Cortex of kidney (tissue), 1 donor: ENCODE measurements around the gene CIAPIN1.

Experiments used
- DNase-seq: peaks from one replicate; lab custom pipeline; 2025; lab: John Stamatoyannopoulos, UW

Gene CIAPIN1

DNA sequence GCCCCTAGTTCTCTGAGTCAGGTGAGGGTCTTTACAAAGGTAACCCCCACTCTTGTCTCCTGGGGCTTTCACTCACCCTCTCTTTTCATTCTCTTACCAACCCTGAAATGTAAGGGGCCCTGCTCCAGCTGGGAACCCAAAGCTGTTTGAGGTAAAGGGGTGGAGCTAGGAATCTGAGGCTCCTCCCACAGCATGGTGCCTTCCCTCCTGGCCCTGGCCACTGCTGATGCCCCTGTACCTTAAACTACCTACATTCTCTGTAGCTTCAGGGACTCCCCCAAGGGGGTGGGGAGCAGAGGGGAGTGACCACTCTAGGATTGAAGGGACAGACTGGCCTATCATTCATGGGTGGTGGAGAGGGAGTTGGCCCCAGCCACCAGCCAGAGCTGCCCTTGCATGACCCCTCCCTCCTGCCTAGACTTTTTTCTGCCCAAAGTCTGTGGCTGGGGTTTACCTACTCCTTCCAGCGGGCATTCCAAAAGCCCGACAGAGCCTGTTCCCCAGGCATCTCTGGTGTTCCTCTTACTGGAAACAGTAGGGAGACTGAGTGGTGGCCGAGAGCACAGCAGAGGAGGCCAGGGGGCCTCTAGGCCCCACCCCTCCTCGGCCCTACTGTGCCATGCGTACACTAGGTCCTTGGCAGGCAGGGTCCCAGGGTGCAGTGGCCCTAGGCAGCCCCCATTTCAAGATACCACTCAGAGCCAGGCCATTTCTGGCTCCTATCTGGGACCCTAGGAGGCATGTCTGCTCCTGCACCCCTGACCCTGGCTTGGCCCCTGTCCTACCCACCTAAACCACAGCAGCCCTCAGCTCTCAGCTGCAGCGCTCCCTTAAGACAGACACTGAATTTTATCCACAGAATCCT, 29.6 kb upstream of the CIAPIN1 start:
- DNase-seq = no peak

DNA sequence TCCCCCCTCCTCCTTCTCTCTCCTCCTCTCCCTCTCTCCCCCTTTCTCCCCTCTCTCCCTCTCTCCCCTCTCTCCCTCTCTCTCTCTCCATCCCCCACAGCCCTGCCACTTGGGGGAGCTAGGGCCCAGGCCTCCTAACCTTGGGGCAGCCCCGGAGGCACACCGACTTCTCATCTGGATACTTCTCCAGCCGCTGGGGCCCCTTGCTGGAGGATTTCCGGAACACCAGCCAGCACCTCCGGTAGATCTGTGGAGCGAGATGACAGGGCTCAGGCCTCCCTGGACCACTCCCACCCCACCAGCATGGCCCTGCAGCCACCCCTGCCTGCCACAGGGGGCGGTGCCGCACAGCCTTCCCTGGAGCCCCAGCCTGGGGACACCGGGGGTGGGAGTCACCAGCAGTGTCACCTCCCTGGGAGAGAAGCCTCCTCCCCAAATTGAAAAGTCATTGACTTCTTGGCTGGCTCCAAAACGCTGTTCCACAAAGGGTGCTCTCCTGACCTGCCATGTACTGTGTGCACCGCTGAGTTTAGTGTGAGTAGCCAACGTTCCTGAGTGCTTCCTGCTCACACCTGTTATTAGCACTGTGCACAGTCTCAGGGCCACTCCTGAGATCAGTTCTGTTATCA, 28.6 kb upstream of the CIAPIN1 start:
- no peak for DNase-seq

DNA sequence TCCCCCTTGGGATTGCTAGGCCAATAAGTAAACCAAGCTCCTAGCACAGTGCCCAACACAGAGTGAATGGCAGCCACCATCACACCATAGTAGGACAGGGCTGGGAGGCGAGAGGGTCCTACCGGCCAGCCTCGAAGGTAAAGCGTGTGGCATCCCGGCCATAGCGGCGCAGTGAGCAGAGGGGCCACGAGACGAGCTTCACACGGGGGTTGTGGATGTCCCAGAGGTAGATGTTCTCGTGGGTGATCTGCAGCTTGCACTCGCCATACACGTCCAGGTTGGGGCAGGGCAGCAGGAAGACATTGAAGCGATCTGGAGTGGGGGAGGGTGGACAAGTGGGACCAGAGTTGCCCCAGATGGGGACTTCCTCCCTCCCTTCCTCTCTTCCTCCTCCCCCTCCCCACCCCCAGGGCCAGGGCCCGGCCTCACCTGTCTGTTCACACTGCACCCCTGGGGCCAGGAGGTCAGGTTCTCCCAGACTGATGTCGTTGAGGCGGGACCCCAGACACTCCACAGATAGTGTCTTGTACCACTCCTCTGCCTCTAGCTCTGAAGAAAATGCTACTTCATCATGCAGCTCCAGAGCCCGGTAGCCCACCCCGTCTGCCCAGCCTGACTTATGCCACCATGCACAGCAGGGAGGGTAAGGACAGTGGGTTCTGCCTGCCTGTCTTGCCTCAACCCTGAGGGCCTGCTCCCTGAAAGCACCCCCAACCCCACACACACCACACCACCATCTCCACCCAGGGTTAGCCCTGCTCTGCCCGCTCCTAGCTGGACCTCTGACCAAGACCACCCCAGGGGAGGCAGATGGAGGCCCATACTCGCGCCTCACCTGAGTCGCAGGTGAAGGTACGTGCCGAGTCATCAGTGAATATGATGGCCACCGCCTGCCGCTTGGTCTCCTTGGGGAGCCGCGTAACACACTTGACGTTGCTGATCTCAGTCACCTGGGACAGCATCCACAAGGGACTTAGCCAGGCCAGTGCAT, 27.8 kb upstream of the CIAPIN1 start:
- DNase-seq = no peak

DNA sequence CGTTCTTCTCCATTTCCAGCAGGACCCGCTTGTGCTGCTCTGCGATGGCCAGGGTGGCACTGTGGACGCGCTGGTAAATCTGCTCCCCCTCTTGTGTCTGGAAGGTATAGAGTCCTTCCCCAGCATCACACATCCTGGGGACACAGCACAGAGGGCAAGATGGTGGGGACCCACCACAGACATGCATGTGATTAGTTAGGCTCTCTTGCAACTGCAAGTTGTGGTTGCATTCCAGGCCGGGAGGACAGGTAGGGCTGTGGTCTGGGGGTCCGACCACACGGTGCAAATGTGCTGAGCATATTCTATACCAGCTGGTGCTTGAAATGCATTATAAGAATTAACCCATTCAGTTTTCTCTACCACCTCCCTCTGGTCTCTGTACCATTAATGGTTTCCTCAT, 26.7 kb upstream of the CIAPIN1 start:
- no peak for DNase-seq

DNA sequence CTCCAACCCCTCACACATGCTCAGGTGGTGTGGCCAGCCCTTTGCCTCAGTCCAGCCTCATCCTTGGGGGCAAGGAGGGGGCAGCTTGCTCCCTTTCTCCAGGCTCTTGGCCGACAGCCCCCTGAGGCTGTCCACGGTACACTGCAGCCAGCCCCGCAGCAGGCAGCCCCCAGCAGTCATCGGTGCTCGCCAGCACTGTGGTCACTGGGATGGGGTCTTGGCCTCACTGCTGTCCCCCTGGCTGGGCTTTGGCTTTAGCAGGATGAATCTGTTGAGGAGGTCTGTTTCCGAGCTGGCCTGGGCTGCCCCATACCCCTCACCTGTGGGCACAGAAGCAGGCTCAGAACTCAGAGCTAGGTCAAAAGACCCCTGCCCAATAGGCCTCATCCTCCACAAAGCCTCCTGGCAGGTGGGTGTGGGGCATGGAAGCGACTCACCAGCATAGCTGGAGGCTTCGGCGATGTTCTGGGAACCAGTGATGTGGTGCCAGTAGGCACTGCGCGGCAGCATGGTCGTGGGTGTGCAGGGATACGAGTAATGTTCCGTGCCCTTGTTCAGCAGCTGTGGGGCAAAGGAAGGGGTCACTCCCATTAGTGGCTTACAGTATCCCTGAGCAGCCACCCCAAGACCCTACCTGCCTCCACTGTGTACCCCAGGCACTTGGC, 26.1 kb upstream of the CIAPIN1 start:
- DNase-seq = no peak

DNA sequence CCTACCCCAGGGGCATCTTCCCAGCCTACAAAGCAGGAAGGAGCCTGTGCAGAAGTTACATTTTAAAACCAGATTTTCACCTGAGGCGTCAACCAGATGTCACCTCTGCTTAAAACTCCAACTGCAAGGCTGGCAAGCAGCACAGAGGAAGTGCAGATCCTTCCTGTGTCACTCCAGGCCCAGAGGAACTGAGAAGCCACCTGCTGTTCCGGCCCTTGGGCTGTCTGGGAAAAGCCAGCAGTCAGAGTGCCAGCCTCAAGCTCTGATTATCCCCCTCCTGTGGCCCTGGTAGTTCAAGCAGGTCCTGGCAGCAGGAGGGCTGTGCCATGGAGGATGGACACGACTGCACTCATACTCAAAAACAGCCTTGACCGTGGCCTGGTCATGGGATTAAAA, 25.5 kb upstream of the CIAPIN1 start:
- DNase-seq = no peak

DNA sequence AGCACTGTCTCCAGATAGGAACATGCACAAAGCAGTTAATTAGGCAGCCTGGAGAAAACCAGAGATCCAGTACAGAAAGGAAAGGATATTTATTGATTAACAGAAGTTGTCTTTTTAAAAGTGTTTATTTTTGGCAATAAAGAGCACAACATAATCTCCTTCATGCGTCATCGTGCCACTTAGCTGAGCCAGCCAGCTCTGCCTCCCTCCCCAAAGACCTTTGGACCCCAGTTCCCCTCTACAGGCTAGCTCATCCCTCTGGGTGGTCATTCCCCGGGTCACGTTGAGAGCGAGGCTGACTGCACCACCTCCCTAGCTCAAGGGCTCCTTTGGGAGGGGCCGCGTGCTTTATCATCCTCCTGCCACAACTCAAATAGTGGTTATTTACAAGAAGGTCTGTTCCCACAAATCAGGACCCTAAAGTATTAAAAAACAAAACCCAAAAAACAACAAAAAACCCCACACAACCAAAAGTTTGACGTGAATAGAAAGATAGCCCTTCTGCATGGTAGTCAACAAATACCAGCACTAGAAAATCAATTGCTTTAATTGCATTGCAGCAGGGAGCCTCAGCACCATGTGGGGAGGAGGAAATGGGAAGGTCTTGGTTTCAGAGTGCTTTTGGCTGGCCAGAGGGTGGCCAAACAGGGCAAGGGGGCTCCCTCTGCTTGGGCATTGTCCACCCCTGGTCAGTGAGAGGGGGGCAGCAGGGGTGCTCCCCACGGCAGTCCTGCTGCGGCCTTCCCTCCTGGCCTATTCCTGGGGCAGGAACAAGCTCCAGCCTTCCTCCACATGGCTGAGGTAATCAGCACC, 24.9 kb upstream of the CIAPIN1 start:
- DNase-seq = no peak

DNA sequence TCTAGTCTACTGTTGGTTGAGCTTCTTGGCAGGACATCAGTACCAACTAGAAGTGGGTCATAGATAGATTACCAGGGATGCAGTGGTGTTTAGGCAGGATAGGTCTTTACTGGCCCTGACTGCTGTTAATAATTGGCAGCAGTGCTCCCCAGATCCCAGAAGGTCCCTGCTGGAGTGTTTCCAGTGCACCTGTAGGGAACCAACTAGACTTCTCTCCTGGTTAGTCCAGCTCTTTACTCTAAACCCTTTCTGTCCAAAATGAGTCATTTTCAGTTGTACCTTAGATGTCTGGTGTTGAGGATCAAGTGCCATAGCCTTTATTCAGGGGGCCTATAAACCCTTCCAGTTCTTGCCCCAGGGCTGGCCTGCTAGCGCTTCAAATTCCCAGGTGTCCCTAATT, 24.0 kb upstream of the CIAPIN1 start:
- no peak for DNase-seq

DNA sequence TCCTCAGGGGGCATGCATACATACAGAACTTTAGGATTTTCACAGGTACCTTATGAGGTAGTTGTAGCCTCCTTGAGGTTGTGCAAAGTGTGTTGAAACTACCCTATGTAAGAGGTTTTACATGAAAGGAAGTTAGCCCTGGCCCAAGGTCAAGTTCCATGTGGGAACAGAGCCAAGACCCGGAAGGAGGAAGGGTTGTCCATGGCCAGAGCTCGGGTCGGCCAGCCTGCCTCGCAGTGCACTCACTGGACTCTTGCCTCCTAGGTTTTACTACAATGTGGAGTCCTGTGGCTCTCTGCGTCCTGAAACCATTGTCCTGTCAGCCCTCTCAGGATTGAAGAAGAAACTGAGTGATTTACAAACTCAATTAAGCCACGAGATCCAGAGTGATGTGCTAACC, 23.5 kb upstream of the CIAPIN1 start:
- DNase-seq = no peak

DNA sequence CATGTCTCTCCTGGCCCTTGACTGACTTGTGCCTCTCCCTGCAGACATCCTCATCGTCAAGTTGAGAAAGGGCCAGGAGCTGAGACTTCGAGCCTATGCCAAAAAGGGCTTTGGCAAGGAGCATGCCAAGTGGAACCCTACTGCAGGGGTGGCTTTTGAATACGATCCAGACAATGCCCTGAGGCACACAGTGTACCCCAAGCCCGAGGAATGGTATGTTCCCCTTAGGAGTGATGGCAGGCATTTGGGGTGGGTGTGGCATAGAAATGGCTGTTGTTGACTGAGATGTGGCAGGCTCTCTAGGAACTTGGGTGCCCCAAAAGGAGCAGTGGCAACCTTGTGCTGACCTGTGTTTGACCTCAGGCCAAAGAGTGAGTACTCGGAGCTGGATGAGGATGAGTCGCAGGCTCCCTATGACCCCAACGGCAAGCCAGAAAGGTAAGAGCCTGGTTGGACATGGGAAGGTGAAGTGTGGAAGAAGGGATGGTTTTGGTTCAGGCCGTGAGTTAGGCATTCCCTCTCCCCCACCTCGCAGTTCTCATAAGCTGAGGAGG, 22.8 kb upstream of the CIAPIN1 start:
- DNase-seq = no peak

DNA sequence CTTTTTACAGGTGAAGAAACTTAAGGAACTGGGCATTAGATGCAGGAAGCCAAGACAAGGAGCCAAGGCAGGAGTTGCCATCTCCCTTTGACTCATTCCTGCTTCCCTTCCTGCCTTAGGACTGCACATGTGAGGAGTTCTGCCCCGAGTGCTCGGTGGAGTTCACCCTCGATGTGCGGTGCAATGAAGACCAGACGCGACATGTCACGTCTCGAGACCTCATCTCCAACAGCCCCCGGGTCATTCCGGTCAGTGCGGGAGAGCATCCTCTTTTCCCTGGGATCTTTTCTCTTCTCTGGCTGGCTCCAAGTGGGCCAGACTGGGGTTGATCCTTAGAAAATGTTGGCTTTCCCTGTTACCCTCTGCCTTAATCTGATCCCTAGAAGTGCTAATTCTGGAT, 21.9 kb upstream of the CIAPIN1 start:
- no peak for DNase-seq

DNA sequence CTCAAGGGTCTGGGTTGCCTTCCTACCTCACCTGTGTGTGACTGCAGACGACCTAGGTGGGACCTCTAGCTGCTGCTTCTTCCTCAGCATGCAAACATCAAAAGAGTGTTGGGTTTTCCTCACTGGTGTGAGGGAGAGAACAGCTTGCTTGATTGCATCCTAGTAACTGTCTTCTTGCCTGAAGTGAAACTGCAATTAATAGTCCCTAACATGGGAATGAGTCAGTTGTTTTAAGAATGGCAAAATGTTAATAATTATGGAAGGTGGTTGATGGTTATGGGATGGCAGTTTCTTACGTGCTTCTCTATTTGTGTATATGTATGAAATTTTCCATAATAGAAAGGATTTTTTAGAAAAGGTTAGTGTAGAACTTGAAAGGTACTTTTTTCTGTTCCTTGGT, 21.2 kb upstream of the CIAPIN1 start:
- DNase-seq = no peak

DNA sequence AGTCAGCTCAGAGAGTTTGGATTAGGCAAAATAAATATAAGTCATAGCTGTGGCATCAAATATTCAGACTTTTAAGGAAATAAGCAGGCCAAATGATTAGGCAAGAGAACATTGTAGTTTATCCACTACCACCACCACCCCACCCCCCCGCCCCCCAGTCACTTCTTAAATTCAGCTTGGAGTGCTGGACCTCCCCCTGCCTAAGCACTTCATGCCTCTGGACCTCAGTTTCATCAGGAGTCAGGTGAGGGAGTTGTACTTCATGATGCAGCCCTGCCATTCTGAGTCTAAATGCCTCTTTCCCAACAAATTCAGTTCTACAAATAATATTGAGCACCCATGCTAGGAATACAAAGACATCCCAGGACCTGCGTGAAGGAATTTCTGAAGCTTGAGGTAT, 17.3 kb upstream of the CIAPIN1 start:
- DNase-seq = no peak

DNA sequence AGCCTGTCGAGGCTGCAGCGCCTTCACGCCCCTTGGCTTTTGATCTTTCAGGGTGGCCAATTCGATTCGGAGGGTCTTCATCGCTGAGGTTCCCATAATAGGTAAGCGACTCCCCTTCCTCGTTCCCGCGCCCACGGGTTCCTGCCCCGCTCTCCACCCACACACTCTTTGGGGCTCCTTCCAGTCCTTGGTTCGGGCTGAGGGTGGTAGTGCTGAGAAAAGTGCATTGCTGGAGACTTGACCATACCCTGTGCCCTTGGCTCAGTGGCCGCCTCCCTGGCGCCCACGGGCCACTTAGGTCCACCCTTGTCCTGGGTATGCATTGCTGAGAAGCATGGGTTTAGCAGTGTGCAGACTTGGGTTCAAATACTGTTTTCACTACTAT, 15.8 kb upstream of the CIAPIN1 start:
- no peak for DNase-seq

DNA sequence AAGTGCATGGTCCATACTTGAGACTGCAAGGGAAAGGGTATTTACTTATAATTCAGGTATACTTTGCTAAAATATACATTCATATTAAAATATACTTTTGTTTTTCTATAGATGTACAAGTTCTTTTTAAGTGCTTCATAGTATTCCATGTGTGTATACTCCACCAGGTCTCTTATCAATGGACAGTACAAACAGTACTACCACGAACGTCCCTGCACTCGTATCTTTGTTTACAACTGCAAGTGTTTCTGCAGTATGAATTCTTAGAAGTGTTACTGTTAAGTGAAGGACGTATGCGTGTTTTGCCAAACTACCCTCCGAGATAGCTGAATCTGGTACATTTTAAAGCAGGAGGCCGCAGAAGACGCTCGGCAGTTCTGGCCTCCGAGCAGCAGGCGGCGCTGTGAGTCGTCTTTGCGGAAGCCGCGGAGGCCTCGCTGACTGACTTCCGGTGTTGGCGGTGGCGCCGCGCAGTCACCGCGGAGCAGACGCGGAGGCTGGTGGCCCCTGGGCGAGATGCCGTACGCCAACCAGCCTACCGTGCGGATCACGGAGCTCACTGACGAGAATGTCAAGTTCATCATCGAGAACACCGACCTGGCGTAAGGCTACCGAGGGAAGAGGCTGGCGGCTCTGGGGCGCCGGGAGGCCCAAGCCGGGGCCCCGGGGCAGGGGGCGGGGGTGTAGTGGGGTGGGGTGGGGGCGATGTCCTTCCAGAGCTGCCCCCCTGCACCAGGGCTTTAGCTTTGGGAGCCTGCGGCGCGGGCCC, 15.2 kb upstream of the CIAPIN1 start, which contains the start of gene POLR2C:
TSS of gene POLR2C (plus strand) at position 471 of the 769 bp plus-strand sequence. CDS start at position 517, 46 bp downstream.
- DNase-seq = no peak

DNA sequence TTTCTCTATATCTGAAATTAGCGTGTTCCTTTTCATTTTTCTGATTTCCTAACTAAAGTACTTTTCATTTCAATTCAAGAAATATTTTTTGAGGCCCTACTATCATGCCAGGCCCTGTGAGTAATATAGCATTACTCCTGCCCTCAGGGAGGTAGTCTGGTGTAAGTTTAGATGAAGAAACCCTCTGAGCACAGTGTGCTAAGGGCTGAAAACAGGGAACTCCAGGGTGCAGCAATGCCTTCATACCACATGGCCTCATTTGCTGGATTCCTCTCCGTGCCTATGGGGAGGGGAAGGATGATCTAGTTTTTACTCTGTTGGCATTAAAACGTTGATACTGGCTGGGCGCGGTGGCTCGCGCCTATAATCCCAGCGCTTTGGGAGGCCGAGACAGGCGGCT, 4.8 kb upstream of the CIAPIN1 start:
- DNase-seq = no peak

DNA sequence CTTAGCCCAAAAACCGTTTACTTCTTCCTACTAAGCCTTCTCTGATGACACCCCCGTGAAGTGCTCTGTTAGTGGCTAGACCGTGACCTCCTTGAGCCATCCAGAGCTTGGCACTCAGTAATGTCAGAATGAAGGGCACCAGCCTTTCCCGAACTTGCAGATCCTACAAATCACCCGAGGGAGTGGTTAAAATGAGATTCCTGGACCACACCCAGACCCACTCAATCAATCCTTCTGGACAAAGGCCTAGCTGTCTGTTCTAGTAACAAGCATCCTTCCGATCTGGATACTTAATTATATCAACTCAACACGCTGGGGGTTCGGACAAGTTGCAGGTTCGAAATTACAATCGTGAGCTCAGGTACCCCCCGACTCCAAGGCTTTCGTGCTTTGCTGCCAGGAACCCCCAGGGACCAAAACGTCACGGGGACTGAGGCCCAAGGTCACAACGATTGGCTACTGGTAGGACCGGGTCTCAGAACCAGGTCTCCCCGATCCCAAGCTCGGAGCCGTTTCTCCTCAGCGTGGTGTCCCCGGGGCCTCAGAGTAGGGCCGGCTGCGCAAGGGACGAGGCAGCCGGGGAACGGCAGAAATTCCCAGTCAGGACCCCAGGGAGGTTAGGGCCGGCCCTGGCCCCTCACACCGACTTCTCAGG, 527 bp downstream of the CIAPIN1 start:
- DNase-seq = no peak

DNA sequence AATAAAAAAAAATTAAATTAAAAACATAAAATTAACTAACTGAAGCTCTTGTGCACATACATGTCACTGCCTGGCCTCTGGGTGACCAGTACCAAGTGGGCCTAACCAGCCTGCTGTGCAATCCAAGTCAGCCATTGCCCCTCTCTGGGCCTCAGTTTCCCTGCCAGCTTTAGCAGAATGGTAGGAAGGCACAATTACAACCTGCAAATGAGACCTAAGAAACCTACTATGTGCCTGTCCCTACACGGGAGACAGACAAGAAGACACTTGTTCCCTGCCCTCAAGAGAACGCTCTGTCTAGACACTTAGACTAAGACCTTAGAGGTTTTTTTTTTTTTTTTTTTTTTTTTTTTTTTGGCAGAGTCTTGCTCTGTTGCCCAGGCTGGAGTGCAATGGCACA, 1.7 kb downstream of the CIAPIN1 start:
- no peak for DNase-seq

DNA sequence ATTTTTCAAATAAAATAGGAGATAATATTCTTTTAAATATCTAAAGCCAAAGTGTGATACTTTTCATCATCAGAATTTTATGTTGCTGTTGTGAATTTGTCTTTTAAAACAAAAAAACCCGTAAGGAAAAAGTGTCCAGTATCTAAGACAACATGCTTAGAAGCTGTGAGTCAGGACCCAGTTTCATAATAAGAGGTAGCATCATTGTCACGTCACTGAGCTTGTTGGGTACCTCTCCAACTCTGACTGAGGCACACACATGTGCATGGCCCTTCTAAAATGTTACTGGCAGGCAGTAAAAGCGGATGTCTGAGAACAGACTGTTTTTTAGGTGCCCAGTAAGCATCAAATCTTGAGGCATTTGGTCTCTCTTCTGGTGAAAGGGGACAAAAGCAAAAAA, 2.5 kb downstream of the CIAPIN1 start:
- DNase-seq = no peak
